H1 (cell line): ENCODE data around the gene WDFY4. TPM values are rescaled to one million over a fixed set of nuclear protein-coding genes. Genes with fewer than 3 reads are reported as not detected.

ENCODE experiments used
- CHD1 ChIP-seq: IDR thresholded peaks from 2 replicates; pipeline ENCODE4 v1.6.1; 2012; ENCODE audit warnings: low read depth, low read length, improper control_type of control experiment
- CHD7 ChIP-seq: fragments of 300-600 bp; sonication (generic); IDR thresholded peaks from 2 replicates; pipeline ENCODE4 v1.7.1; 2012; ENCODE audit warnings: low read length, moderate library complexity, mild to moderate bottlenecking, inconsistent platforms; ENCODE audit not compliant: insufficient replicate concordance
- NRF1 ChIP-seq: IDR thresholded peaks from 2 replicates; pipeline ENCODE4 v1.6.1; 2011; ENCODE audit warnings: mild to moderate bottlenecking, low read depth, low read length, improper control_type of control experiment
- SRF ChIP-seq: IDR thresholded peaks from 2 replicates; pipeline ENCODE4 v1.6.1; 2011; ENCODE audit warnings: mild to moderate bottlenecking, low read depth, low read length, moderate library complexity
- TCF12 ChIP-seq: IDR thresholded peaks from 2 replicates; pipeline ENCODE4 v1.6.1; 2011; ENCODE audit warnings: low read depth, mild to moderate bottlenecking, low read length
- polyA plus RNA-seq, 7 experiments: library from polyadenylated mRNA; depleted of rRNA in 3 of 7; stranded (reverse) in 5 of 7; unstranded in 2 of 7; fragments of >200 nt in 5 of 7; fragments of 200-250 nt in 2 of 7; gene quantifications; 1 replicate in 5 of 7; 2 replicates in 1 of 7; 4 replicates in 1 of 7; pipeline versions ENCODE4 v1.2.1 to v1.2.3, GENCODE V29; 2011 to 2013; ENCODE audit warnings: missing spikeins in 2 of 7, mixed read lengths in 2 of 7
- total RNA-seq: library from RNA; stranded (reverse); fragmentation: NEBNext Ultra II Directional; extraction: Animal tissue kit (Norgen Biotek cat#: 25700); gene quantifications from 2 replicates; pipeline ENCODE4 v1.2.1, GENCODE V29; 2021

WDFY4 gene
- total and polyA plus RNA-seq, 2 of the 8 experiments (the other 6 are each of a cell fraction or from before 2014, with no cell fraction given) = not detected

GRCh38 chr10:48640326-48640725, 44.3 kb upstream of the WDFY4 start (continued):
- TF ChIP-seq CHD7 (no peak), SRF (no peak), CHD1 (no peak), NRF1 (no peak), TCF12 (no peak)
